Measurements from ENCODE around the gene PRR35. TPM values are rescaled to one million over a fixed set of nuclear protein-coding genes. Genes with fewer than 3 reads are reported as not detected.

The PRR35 gene
- total and polyA plus RNA-seq, 3 donors from 2014 or later, result 1.7 to 7.2 (median 5.0) TPM

DNA sequence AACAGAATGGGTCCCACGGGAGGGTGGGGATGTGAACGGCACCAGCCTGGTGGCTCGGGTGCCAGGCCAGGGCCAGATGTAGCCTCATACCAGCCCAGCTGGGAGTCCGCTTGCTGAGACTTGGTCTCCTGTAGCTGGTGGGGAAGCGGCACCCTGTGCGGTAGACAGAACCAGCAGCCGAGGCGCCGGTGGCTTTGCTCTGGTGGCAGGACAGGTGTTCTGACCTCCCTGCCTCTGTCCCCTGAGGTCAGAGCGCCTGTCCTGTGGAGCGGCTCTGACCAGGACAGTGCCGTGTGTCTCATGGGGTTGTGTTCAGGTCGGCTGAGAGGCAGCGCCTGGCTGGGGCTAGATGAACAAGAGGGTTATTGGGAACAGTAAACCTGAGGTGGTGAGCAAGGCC, 49.8 kb downstream of the PRR35 start:
- Histone ChIP-seq H3K27me3 (no peaks in the 10 kb centered on the region), H3K36me3 (ENCODE audit: low read depth, missing control alignments) (no peaks in the 10 kb centered on the region), H3K4me1 (no peaks in the 10 kb centered on the region), H3K4me3 (no peak overlapping the region), H3K9me3 (no peaks in the 10 kb centered on the region), H3K27ac (no peak overlapping the region)
- whole genome bisulfite sequencing, 2 donors, result 90 to 95% methylated on average over 9 to 14 of the region's 14 CpGs
- no peak for DNase-seq
- TF ChIP-seq, protein P1, sequence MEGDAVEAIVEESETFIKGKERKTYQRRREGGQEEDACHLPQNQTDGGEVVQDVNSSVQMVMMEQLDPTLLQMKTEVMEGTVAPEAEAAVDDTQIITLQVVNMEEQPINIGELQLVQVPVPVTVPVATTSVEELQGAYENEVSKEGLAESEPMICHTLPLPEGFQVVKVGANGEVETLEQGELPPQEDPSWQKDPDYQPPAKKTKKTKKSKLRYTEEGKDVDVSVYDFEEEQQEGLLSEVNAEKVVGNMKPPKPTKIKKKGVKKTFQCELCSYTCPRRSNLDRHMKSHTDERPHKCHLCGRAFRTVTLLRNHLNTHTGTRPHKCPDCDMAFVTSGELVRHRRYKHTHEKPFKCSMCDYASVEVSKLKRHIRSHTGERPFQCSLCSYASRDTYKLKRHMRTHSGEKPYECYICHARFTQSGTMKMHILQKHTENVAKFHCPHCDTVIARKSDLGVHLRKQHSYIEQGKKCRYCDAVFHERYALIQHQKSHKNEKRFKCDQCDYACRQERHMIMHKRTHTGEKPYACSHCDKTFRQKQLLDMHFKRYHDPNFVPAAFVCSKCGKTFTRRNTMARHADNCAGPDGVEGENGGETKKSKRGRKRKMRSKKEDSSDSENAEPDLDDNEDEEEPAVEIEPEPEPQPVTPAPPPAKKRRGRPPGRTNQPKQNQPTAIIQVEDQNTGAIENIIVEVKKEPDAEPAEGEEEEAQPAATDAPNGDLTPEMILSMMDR (IDR thresholded peaks at IDR 0.05), result no peak
- intact Hi-C loops (cut with DNase I; ENCODE audit: low total_unique reads), result no loop called here

DNA sequence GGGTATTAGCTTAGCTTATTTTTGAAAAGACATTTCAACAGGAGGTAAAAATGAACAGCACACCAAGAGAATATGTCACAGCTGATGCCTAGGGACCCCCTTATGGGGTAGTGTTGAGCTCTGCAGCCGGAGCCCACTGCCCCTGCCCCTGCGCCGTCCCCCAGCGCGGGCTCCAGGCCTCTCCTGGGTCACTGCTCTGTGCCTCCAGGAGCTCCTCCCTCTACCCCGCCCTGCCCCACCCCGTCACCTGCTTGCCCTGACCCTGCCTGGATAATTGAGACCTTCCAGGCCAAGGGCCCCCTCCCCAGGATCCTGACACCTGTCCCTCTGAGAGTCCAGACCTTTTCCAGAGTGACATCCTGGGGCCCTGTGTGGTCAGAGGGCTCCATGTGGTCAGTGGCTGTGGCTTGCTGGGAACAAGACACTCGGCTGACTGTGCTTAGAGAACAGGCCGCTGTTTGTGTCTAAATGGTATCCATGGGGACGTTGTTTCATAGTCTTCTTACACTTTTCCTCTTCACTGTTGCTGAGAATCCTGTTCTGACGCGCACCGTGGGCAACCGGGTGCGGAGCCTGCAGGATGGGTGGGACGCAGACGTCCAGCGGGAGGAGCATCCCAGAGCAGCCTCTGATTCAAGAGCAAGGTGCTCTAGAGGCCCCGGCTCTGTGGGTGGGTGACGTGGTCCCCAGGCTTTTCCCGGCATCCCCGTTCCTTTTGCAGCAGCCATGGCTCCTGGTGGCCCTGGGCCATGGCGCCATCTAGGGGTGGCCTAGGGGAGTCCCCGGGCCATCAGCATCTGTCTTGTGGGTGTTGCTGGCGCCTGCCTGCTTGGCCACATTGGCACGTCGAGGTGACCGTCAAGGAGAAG, 50.6 kb downstream of the PRR35 start:
- Histone ChIP-seq H3K27me3 (no peaks in the 10 kb centered on the region), H3K27ac (no peak overlapping the region), H3K9me3 (no peaks in the 10 kb centered on the region), H3K4me1 (no peaks in the 10 kb centered on the region), H3K4me3 (no peak overlapping the region), H3K36me3 (ENCODE audit: low read depth, missing control alignments) (no peaks in the 10 kb centered on the region)
- intact Hi-C loops (cut with DNase I; ENCODE audit: low total_unique reads), result no loop called here
- DNase-seq, result peak; percentile 50
- 81 to 97% methylated on average over 7 to 27 of the region's 28 CpGs for WGBS, 2 donors
- no peak for TF ChIP-seq POLR2A (IDR thresholded peaks at IDR 0.05)
- TF ChIP-seq, protein P1 (IDR thresholded peaks at IDR 0.05), result peak; percentile 27 to 51 (median 43)

DNA sequence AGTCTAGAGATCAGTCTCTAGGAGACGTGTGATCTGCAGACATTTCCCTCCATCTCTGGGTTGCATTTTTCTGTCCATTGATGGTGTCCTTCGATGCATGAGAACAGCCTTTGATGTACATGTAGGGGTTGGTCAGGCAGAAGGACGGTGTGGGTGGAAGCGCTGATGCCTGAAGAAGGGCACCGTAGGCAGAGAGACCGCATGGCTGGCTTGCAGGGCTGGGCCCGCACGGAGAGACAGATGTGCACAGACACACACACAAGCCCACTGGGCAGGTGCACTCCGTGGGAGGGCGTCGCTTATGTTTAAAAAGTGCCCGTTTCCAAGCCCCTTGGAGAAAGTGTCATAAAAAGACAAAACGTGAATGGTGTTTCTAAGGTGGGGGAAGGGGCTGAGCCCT, 54.9 kb downstream of the PRR35 start:
- 91 to 92% methylated on average over 13 of the region's 13 CpGs for WGBS, 2 donors
- H3K4me1 ChIP-seq, result no peaks in the 10 kb centered on the region

More for the DNA sequence above, 54.9 kb downstream of the PRR35 start:
- H3K27me3 ChIP-seq, result no peaks in the 10 kb centered on the region
- no peak overlapping the region for H3K4me3 ChIP-seq
- H3K9me3 ChIP-seq, result no peaks in the 10 kb centered on the region
- no peaks in the 10 kb centered on the region for H3K36me3 ChIP-seq (ENCODE audit: low read depth, missing control alignments)
- DNase-seq, result no peak
- no peak for TF ChIP-seq POLR2A (IDR thresholded peaks at IDR 0.05)
- TF ChIP-seq, protein P1 (IDR thresholded peaks at IDR 0.05), result no peak
- H3K27ac ChIP-seq, result no peak overlapping the region
- intact Hi-C loops (cut with DNase I; ENCODE audit: low total_unique reads), result no loop called here

Small RNA genes lying within 50 kb of the gene (microRNA-seq; reads per million reads assigned to microRNA genes)
- gene MIR3176 (ENCODE audit: borderline number of aligned reads in 2 of 2, borderline replicate concordance in 1 of 2) (1.4 reads per million in 2 donors), gene MIR5587 (ENCODE audit: borderline number of aligned reads in 2 of 2, borderline replicate concordance in 1 of 2) (2.1 reads per million in 2 donors)

Small RNA genes lying within 50 kb of the gene (small RNA-seq; reads per million reads assigned to genes)
- gene MIR3176, result 0 reads per million in 2 donors
- 0 to 1.2 reads per million in 2 donors for gene MIR5587
- gene Z98883.1, result 0 reads per million in 2 donors

Other genes with a start within 250 kb of the PRR35 start
- gene AXIN1, start 207.7 kb upstream of the PRR35 start, total RNA-seq, result 10 to 100 TPM; 30.6 to 32.0 TPM
- 19.4 TPM for gene AXIN1, start 207.7 kb upstream of the PRR35 start, polyA plus RNA-seq (ENCODE audit: insufficient read depth, low read depth, low replicate concordance)
- gene MRPL28, start 189.9 kb upstream of the PRR35 start, total RNA-seq, result 100 to 1,000 TPM; 108 to 119 TPM
- gene MRPL28, start 189.9 kb upstream of the PRR35 start, polyA plus RNA-seq (ENCODE audit: insufficient read depth, low read depth, low replicate concordance), result 161 TPM
- gene PGAP6, start 178.4 kb upstream of the PRR35 start, total RNA-seq, result 100 to 1,000 TPM; 261 to 265 TPM
- 121 TPM for gene PGAP6, start 178.4 kb upstream of the PRR35 start, polyA plus RNA-seq (ENCODE audit: insufficient read depth, low read depth, low replicate concordance)
- gene NME4, start 163.2 kb upstream of the PRR35 start, total RNA-seq, result 100 to 1,000 TPM in 1 of 2 donors, 10 to 100 TPM in 1; 87.5 to 107 TPM
- gene NME4, start 163.2 kb upstream of the PRR35 start, polyA plus RNA-seq (ENCODE audit: insufficient read depth, low read depth, low replicate concordance), result 79.2 TPM
- gene DECR2, start 158.5 kb upstream of the PRR35 start, total RNA-seq, result 10 to 100 TPM; 52.2 to 56.1 TPM
- gene DECR2, start 158.5 kb upstream of the PRR35 start, polyA plus RNA-seq (ENCODE audit: insufficient read depth, low read depth, low replicate concordance), result 33.2 TPM
- 100 to 1,000 TPM; 166 to 186 TPM for gene RAB11FIP3, start 134.7 kb upstream of the PRR35 start, total RNA-seq
- gene RAB11FIP3, start 134.7 kb upstream of the PRR35 start, polyA plus RNA-seq (ENCODE audit: insufficient read depth, low read depth, low replicate concordance), result 61.7 TPM
- gene CAPN15, start 32.7 kb upstream of the PRR35 start, total RNA-seq, result 100 to 1,000 TPM; 108 to 115 TPM
- gene CAPN15, start 32.7 kb upstream of the PRR35 start, polyA plus RNA-seq (ENCODE audit: insufficient read depth, low read depth, low replicate concordance), result 48.0 TPM
- gene NHLRC4, start 6.6 kb downstream of the PRR35 start, total RNA-seq, result 1 to 10 TPM; 4.5 TPM
- gene NHLRC4, start 6.6 kb downstream of the PRR35 start, polyA plus RNA-seq (ENCODE audit: insufficient read depth, low read depth, low replicate concordance), result 3.0 TPM
- gene PIGQ, start 9.6 kb downstream of the PRR35 start, total RNA-seq, result 100 to 1,000 TPM in 1 of 2 donors, 10 to 100 TPM in 1; 95.4 to 123 TPM
- gene PIGQ, start 9.6 kb downstream of the PRR35 start, polyA plus RNA-seq (ENCODE audit: insufficient read depth, low read depth, low replicate concordance), result 80.5 TPM
- gene RAB40C, start 29.7 kb downstream of the PRR35 start, total RNA-seq, result 10 to 100 TPM; 47.9 to 51.2 TPM
- gene RAB40C, start 29.7 kb downstream of the PRR35 start, polyA plus RNA-seq (ENCODE audit: insufficient read depth, low read depth, low replicate concordance), result 27.6 TPM
- gene WFIKKN1, start 70.6 kb downstream of the PRR35 start, total RNA-seq, result 10 to 100 TPM in 1 of 2 donors, 1 to 10 TPM in 1; 3.5 to 10.5 TPM
- gene WFIKKN1, start 70.6 kb downstream of the PRR35 start, polyA plus RNA-seq (ENCODE audit: insufficient read depth, low read depth, low replicate concordance), result 1.1 TPM
- gene METTL26, start 75.9 kb downstream of the PRR35 start, total RNA-seq, result 100 to 1,000 TPM; 161 to 185 TPM
- 72.1 TPM for gene METTL26, start 75.9 kb downstream of the PRR35 start, polyA plus RNA-seq (ENCODE audit: insufficient read depth, low read depth, low replicate concordance)
- 100 to 1,000 TPM in 1 of 2 donors, 10 to 100 TPM in 1; 83.1 to 134 TPM for gene MCRIP2, start 81.4 kb downstream of the PRR35 start, total RNA-seq
- 78.2 TPM for gene MCRIP2, start 81.4 kb downstream of the PRR35 start, polyA plus RNA-seq (ENCODE audit: insufficient read depth, low read depth, low replicate concordance)
- gene WDR90, start 89.0 kb downstream of the PRR35 start, total RNA-seq, result 100 to 1,000 TPM; 155 to 195 TPM
- gene WDR90, start 89.0 kb downstream of the PRR35 start, polyA plus RNA-seq (ENCODE audit: insufficient read depth, low read depth, low replicate concordance), result 102 TPM
- 100 to 1,000 TPM; 157 to 176 TPM for gene RHOT2, start 107.7 kb downstream of the PRR35 start, total RNA-seq
- 77.7 TPM for gene RHOT2, start 107.7 kb downstream of the PRR35 start, polyA plus RNA-seq (ENCODE audit: insufficient read depth, low read depth, low replicate concordance)
- 1 to 10 TPM; 8.5 to 9.8 TPM for gene RHBDL1, start 115.3 kb downstream of the PRR35 start, total RNA-seq
- 2.1 TPM for gene RHBDL1, start 115.3 kb downstream of the PRR35 start, polyA plus RNA-seq (ENCODE audit: insufficient read depth, low read depth, low replicate concordance)
- gene STUB1, start 120.0 kb downstream of the PRR35 start, total RNA-seq, result 100 to 1,000 TPM; 126 to 160 TPM
- 93.3 TPM for gene STUB1, start 120.0 kb downstream of the PRR35 start, polyA plus RNA-seq (ENCODE audit: insufficient read depth, low read depth, low replicate concordance)
- 100 to 1,000 TPM in 1 of 2 donors, 10 to 100 TPM in 1; 84.2 to 101 TPM for gene JMJD8, start 123.9 kb downstream of the PRR35 start, total RNA-seq
- 95.5 TPM for gene JMJD8, start 123.9 kb downstream of the PRR35 start, polyA plus RNA-seq (ENCODE audit: insufficient read depth, low read depth, low replicate concordance)
- 10 to 100 TPM; 33.9 to 39.1 TPM for gene WDR24, start 130.0 kb downstream of the PRR35 start, total RNA-seq
- 21.4 TPM for gene WDR24, start 130.0 kb downstream of the PRR35 start, polyA plus RNA-seq (ENCODE audit: insufficient read depth, low read depth, low replicate concordance)
- 10 to 100 TPM; 15.8 to 16.1 TPM for gene FBXL16, start 145.4 kb downstream of the PRR35 start, total RNA-seq
- gene FBXL16, start 145.4 kb downstream of the PRR35 start, polyA plus RNA-seq (ENCODE audit: insufficient read depth, low read depth, low replicate concordance), result 23.4 TPM
- gene METRN, start 154.7 kb downstream of the PRR35 start, total RNA-seq, result 10 to 100 TPM; 34.9 to 50.6 TPM
- gene METRN, start 154.7 kb downstream of the PRR35 start, polyA plus RNA-seq (ENCODE audit: insufficient read depth, low read depth, low replicate concordance), result 21.0 TPM
- 100 to 1,000 TPM in 1 of 2 donors, 10 to 100 TPM in 1; 81.1 to 108 TPM for gene ANTKMT, start 160.8 kb downstream of the PRR35 start, total RNA-seq
- 68.5 TPM for gene ANTKMT, start 160.8 kb downstream of the PRR35 start, polyA plus RNA-seq (ENCODE audit: insufficient read depth, low read depth, low replicate concordance)
- gene CCDC78, start 166.0 kb downstream of the PRR35 start, total RNA-seq, result 1 to 10 TPM; 3.2 to 6.1 TPM
- 5.7 TPM for gene CCDC78, start 166.0 kb downstream of the PRR35 start, polyA plus RNA-seq (ENCODE audit: insufficient read depth, low read depth, low replicate concordance)
- 10 to 100 TPM in 1 of 2 donors, 1 to 10 TPM in 1; 9.9 to 13.7 TPM for gene HAGHL, start 166.7 kb downstream of the PRR35 start, total RNA-seq
- gene HAGHL, start 166.7 kb downstream of the PRR35 start, polyA plus RNA-seq (ENCODE audit: insufficient read depth, low read depth, low replicate concordance), result 7.2 TPM
- 10 to 100 TPM; 58.0 to 59.0 TPM for gene CIAO3, start 180.6 kb downstream of the PRR35 start, total RNA-seq
- 28.9 TPM for gene CIAO3, start 180.6 kb downstream of the PRR35 start, polyA plus RNA-seq (ENCODE audit: insufficient read depth, low read depth, low replicate concordance)
- gene MSLN, start 200.3 kb downstream of the PRR35 start, total RNA-seq, result 1 to 10 TPM; 1.5 to 2.8 TPM
- 18.5 TPM for gene MSLN, start 200.3 kb downstream of the PRR35 start, polyA plus RNA-seq (ENCODE audit: insufficient read depth, low read depth, low replicate concordance)
- gene RPUSD1, start 228.0 kb downstream of the PRR35 start, total RNA-seq, result 10 to 100 TPM; 18.6 to 24.0 TPM
- 11.4 TPM for gene RPUSD1, start 228.0 kb downstream of the PRR35 start, polyA plus RNA-seq (ENCODE audit: insufficient read depth, low read depth, low replicate concordance)
- gene CHTF18, start 228.2 kb downstream of the PRR35 start, total RNA-seq, result 10 to 100 TPM; 90.6 to 95.0 TPM
- gene CHTF18, start 228.2 kb downstream of the PRR35 start, polyA plus RNA-seq (ENCODE audit: insufficient read depth, low read depth, low replicate concordance), result 32.5 TPM
- gene GNG13, start 240.3 kb downstream of the PRR35 start, total RNA-seq, result not detected
- gene GNG13, start 240.3 kb downstream of the PRR35 start, polyA plus RNA-seq (ENCODE audit: insufficient read depth, low read depth, low replicate concordance), result not detected